GM13977 (cell line): ENCODE measurements around the gene SMIM20.

ENCODE experiments used
- DNase-seq: peaks from one replicate; pipeline ENCODE4 v3.0.0; 2012; ENCODE audit warnings: low spot score
- CTCF ChIP-seq: IDR thresholded peaks from 2 replicates; pipeline ENCODE4 v1.5.1; 2012; ENCODE audit warnings: mild to moderate bottlenecking, control low read depth; ENCODE audit not compliant: insufficient read depth; ENCODE audit errors: extremely low read depth, missing control alignments
- in situ Hi-C: fragments of 300-500 bp; cut with MboI; formaldehyde crosslinking; loops from one replicate; pipeline ENCODE4 v1.12.0; 2022; ENCODE audit warnings: low sequenced_read_pairs, low pct_unique_long_range_greater_than_20kb, mixed read lengths, inconsistent platforms; ENCODE audit not compliant: unreplicated experiment

SMIM20 gene

GRCh38 chr4:25930731-25931354 is 16.8 kb downstream of the SMIM20 start:
- DNase-seq, result no peak
- in situ Hi-C loops, result no loop called here
- TF ChIP-seq CTCF, result no peak

- in situ Hi-C loops, result no loop called here
- no peak for DNase-seq
- TF ChIP-seq CTCF, result no peak
These were observed 22.7 kb downstream of the SMIM20 start for GRCh38 chr4:25936696-25937095.

GRCh38 chr4:25937801-25938200 is 23.8 kb downstream of the SMIM20 start:
- in situ Hi-C loops, result no loop called here
- DNase-seq, result no peak
- no peak for TF ChIP-seq CTCF

- in situ Hi-C loops, result no loop called here
- no peak for TF ChIP-seq CTCF
- no peak for DNase-seq
These were observed 24.3 kb downstream of the SMIM20 start for GRCh38 chr4:25938366-25938765.

GRCh38 chr4:25938787-25939186 is 24.8 kb downstream of the SMIM20 start:
- no peak for TF ChIP-seq CTCF
- in situ Hi-C loops, result no loop called here
- peak; percentile 63 for DNase-seq

- in situ Hi-C loops, result no loop called here
- no peak for DNase-seq
- TF ChIP-seq CTCF, result no peak
These were observed 25.3 kb downstream of the SMIM20 start for GRCh38 chr4:25939330-25939729.
